GM12872 (cell line): ENCODE data around the gene TAF11.

Experiments used
- CTCF ChIP-seq: IDR thresholded peaks from 3 replicates; pipeline ENCODE4 v1.5.1; 2011; ENCODE audit warnings: low read depth, mild to moderate bottlenecking, low read length, moderate library complexity; ENCODE audit not compliant: insufficient read depth

TAF11 gene

DNA sequence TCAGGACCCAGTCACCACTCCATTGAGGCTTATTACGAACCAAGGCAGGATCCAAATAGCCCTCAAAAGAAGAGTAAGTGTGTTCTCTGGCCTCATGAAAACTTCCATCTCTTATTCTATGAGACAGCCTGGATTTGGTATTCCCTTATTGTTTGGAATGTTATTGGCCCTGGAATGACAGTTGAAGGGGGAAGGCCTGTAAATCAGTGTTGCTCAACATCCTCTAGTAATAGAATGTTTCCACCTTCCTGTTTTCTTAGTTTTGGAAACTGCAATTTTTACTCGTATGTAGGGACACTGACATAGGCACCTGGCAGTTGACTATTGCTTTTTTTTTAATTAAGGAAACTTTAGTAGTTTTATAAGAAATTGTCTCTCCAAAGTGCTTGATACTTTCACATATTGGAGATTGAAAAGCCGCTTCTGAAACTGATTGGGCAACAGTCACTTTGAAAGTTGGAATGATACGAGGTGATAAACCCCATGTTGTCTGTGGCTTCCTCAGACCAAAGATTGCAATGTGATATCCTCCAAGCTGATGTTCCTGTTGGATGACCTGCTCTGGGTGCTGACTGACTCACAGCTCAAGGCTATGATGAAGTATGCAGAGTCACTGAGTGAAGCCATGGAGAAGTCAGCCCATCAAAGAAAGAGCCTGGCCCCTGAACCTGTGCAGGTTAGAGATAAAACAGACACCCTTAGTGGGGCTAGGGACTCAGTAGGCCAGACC lies 52.9 kb downstream of the TAF11 start:
- TF ChIP-seq CTCF, result no peak

GRCh38 chr6:34832942-34833341 lies 54.9 kb downstream of the TAF11 start:
- TF ChIP-seq CTCF, result no peak

GRCh38 chr6:34829137-34829536 lies 58.7 kb downstream of the TAF11 start:
- TF ChIP-seq CTCF, result no peak
